ENCODE data around the gene ADAM12. TPM values are rescaled to one million over a fixed set of nuclear protein-coding genes. Genes with fewer than 3 reads are reported as not detected.

The ADAM12 gene
- total RNA-seq, 1 experiment from 2014 or later, result 0.24 TPM

DNA sequence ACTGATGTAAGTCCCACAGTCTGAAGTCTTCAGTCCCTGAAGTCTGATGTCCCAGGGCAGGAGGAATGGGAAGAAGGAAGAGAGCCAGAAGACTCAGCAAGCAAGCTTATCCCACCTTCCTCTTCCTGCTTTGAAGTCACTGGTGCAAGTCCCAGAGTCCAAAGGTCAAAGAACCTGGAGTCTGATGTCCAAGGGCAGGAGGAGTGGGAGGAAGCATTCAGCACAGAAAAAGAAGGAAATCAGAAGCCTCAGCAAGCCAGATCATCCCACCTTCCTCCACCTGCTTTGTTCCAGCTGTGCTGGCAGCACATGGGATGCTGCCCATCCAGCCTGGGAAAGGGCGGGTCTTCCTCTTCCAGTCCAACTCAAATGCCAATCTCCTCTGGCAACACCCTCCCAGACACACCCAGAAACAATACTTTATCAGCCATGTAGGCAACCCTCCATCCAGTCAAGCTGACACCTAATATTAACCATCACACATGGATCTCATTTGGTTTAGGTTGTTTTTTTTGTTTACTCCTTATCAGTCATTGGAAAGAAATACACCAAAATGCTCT lies 50.9 kb downstream of the ADAM12 start:
- H3K79me1 ChIP-seq (ENCODE audit: insufficient read depth, low read depth, low read length, poor library complexity, severe bottlenecking), result no peaks in the 10 kb centered on the region
- no peak overlapping the region for H3K18ac ChIP-seq (ENCODE audit: insufficient read length, low read depth, low read length)
- no peak overlapping the region for H2AK5ac ChIP-seq (ENCODE audit: insufficient read length, low read length)
- no peak overlapping the region for H4K8ac ChIP-seq (replicated peaks; ENCODE audit: insufficient read length, low read depth, low read length)
- H2BK5ac ChIP-seq (ENCODE audit: insufficient read length, low read length), result no peak overlapping the region
- no peak overlapping the region for H3K4me2 ChIP-seq (ENCODE audit: insufficient read depth, insufficient read length, low read length)
- H3T11ph ChIP-seq (ENCODE audit: low read length), result no peak overlapping the region
- no peaks in the 10 kb centered on the region for H3K9me3 Mint-ChIP-seq
- H3K23ac ChIP-seq (ENCODE audit: insufficient read length, low read depth, low read length), result no peak overlapping the region
- peak overlapping the region in 1 of 3 experiments; percentile 25; a peak in 1 of 7 replicates for H3K27ac Mint-ChIP-seq
- H3K4me1 ChIP-seq (ENCODE audit: insufficient read depth, low read length), result no peaks in the 10 kb centered on the region
- no peak overlapping the region for H3K9ac ChIP-seq (ENCODE audit: extremely low read depth, insufficient read length, low read length)
- H2BK120ac ChIP-seq (ENCODE audit: low read depth, low read length, poor library complexity, severe bottlenecking), result no peak overlapping the region
- TF ChIP-seq, protein P1, sequence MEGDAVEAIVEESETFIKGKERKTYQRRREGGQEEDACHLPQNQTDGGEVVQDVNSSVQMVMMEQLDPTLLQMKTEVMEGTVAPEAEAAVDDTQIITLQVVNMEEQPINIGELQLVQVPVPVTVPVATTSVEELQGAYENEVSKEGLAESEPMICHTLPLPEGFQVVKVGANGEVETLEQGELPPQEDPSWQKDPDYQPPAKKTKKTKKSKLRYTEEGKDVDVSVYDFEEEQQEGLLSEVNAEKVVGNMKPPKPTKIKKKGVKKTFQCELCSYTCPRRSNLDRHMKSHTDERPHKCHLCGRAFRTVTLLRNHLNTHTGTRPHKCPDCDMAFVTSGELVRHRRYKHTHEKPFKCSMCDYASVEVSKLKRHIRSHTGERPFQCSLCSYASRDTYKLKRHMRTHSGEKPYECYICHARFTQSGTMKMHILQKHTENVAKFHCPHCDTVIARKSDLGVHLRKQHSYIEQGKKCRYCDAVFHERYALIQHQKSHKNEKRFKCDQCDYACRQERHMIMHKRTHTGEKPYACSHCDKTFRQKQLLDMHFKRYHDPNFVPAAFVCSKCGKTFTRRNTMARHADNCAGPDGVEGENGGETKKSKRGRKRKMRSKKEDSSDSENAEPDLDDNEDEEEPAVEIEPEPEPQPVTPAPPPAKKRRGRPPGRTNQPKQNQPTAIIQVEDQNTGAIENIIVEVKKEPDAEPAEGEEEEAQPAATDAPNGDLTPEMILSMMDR (conservative IDR thresholded peaks at IDR 0.05), result no peak
- H2BK15ac ChIP-seq (ENCODE audit: low read depth, low read length), result no peak overlapping the region
- H3K36me3 Mint-ChIP-seq (ENCODE audit: insufficient read depth in 1 of 3, low read depth in 3 of 3), result no peaks in the 10 kb centered on the region
- H3K79me2 ChIP-seq (ENCODE audit: insufficient read depth, low read length), result no peaks in the 10 kb centered on the region
- H3K27me3 ChIP-seq (ENCODE audit: insufficient read depth, low read length), result no peaks in the 10 kb centered on the region; the same call in 1 of the 2 replicates
- no peak overlapping the region; the same call in 1 of the 2 replicates for H3K14ac ChIP-seq (ENCODE audit: insufficient read depth, low read length)
- H3K23me2 ChIP-seq (ENCODE audit: insufficient read length, low read depth, low read length, poor library complexity, severe bottlenecking), result no peaks in the 10 kb centered on the region
- no peaks in the 10 kb centered on the region for H3K9me3 ChIP-seq (ENCODE audit: control insufficient read depth, low read depth, low read length)
- no peak overlapping the region for H2BK12ac ChIP-seq (ENCODE audit: insufficient read length, low read depth, low read length)
- H3K4me3 Mint-ChIP-seq, result no peak overlapping the region
- no peak overlapping the region for H2AFZ ChIP-seq (ENCODE audit: low read length)
- no peak overlapping the region for H3K27ac ChIP-seq (ENCODE audit: insufficient read length, low read depth, low read length)
- no CpG with 5 or more reads among the region's 1 CpG for WGBS (ENCODE audit: extremely low coverage, insufficient read length, low lambda C conversion rate)
- no peaks in the 10 kb centered on the region for H3K4me1 Mint-ChIP-seq
- H2BK20ac ChIP-seq (ENCODE audit: low read depth, low read length, poor library complexity, severe bottlenecking), result no peak overlapping the region
- peaks cover 7% of the 10 kb centered on the region for H3K27me3 Mint-ChIP-seq (ENCODE audit: low read depth)
- no peak overlapping the region for H3K4ac ChIP-seq (ENCODE audit: low read depth, low read length)
- H3K56ac ChIP-seq (ENCODE audit: insufficient read length, low read depth, low read length), result no peak overlapping the region
- DNase-seq, result no peak
- H4K5ac ChIP-seq (ENCODE audit: insufficient read length, low read depth, low read length), result no peak overlapping the region
- no peak overlapping the region for H4K91ac ChIP-seq (ENCODE audit: insufficient read length, low read depth, low read length)
- no peaks in the 10 kb centered on the region for H4K20me1 ChIP-seq (ENCODE audit: control insufficient read depth, insufficient read depth, insufficient read length)

Measured in H9 (cell line).